Measurements from ENCODE around the gene MGP. TPM values are rescaled to one million over a fixed set of nuclear protein-coding genes. Genes with fewer than 3 reads are reported as not detected.

MGP gene
- total RNA-seq, 4 donors from 2014 or later: 317 to 851 (median 829) TPM

GRCh38 chr12:14880890-14881453, 4.7 kb downstream of the MGP start:
- no peak for DNase-seq (ENCODE audit: low spot score)
- no peak for TF ChIP-seq CTCF (IDR thresholded peaks at IDR 0.05)
- ATAC-seq (ENCODE audit: low FRiP score): no peak

- TF ChIP-seq CTCF (IDR thresholded peaks at IDR 0.05): no peak
- ATAC-seq (ENCODE audit: low FRiP score) (no peak), DNase-seq (ENCODE audit: low spot score) (no peak)
These were observed 6.3 kb downstream of the MGP start for GRCh38 chr12:14879222-14879933.

GRCh38 chr12:14878488-14878887, 7.2 kb downstream of the MGP start:
- TF ChIP-seq CTCF (IDR thresholded peaks at IDR 0.05): no peak
- ATAC-seq (ENCODE audit: low FRiP score) (no peak), DNase-seq (ENCODE audit: low spot score) (no peak)

GRCh38 chr12:14876833-14877232, 8.8 kb downstream of the MGP start:
- TF ChIP-seq CTCF (IDR thresholded peaks at IDR 0.05): no peak
- ATAC-seq (ENCODE audit: low FRiP score): no peak
- DNase-seq (ENCODE audit: low spot score): no peak

GRCh38 chr12:14874882-14875281, 10.8 kb downstream of the MGP start:
- TF ChIP-seq CTCF (IDR thresholded peaks at IDR 0.05): no peak
- DNase-seq (ENCODE audit: low spot score) (no peak), ATAC-seq (ENCODE audit: low FRiP score) (no peak)

GRCh38 chr12:14873440-14874185, 12.0 kb downstream of the MGP start:
- DNase-seq (ENCODE audit: low spot score) (no peak), ATAC-seq (ENCODE audit: low FRiP score) (no peak)
- TF ChIP-seq CTCF (IDR thresholded peaks at IDR 0.05): no peak
